MM.1S (cell line): Measurements from ENCODE around the gene TEK.

Experiments used
- EZH2 ChIP-seq: fragments of 300-600 bp; sonication (generic); optimal IDR thresholded peaks from 2 replicates; pipeline ENCODE3; 2017; ENCODE audit warnings: low read depth, mild to moderate bottlenecking, antibody characterized with exemption, low read length, mixed read lengths
- TF ChIP-seq, protein P1 (sequence below): fragments of 300-600 bp; sonication (generic); IDR thresholded peaks from 2 replicates; pipeline ENCODE4 v1.5.1; 2016; ENCODE audit warnings: antibody characterized with exemption, low read length, mixed read lengths

DNA sequence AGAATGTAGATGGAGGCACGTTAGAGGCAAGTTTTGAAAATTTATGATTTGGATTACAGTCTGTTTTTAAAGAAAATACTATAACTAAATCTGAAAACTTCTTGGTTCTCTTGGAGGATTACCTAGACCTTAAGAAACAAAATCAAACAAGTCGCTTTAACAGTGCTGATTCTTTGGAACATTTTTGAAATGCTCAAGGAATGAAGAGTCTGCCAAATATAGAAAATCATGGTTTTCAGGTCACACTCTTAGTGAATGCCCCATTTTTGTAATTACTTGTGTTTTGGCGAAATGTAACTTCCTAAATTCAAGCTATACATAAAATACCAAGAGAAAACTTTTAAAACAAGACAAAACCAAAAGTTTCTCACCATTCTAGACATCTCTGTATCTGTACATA, 94.8 kb downstream of the TEK start:
- TF ChIP-seq, protein P1, sequence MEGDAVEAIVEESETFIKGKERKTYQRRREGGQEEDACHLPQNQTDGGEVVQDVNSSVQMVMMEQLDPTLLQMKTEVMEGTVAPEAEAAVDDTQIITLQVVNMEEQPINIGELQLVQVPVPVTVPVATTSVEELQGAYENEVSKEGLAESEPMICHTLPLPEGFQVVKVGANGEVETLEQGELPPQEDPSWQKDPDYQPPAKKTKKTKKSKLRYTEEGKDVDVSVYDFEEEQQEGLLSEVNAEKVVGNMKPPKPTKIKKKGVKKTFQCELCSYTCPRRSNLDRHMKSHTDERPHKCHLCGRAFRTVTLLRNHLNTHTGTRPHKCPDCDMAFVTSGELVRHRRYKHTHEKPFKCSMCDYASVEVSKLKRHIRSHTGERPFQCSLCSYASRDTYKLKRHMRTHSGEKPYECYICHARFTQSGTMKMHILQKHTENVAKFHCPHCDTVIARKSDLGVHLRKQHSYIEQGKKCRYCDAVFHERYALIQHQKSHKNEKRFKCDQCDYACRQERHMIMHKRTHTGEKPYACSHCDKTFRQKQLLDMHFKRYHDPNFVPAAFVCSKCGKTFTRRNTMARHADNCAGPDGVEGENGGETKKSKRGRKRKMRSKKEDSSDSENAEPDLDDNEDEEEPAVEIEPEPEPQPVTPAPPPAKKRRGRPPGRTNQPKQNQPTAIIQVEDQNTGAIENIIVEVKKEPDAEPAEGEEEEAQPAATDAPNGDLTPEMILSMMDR: no peak
- TF ChIP-seq EZH2: no peak
